ENCODE measurements around the gene SYN1.

SYN1 gene

GRCh38 chrX:47570794-47571193 lies 48.9 kb downstream of the SYN1 start:
- H3K4me2 ChIP-seq (ENCODE audit: low read length): no peak overlapping the region
- peaks cover 36% of the 10 kb centered on the region for H3K36me3 ChIP-seq (replicated peaks; ENCODE audit: low read depth, low read length)
- no peak for TF ChIP-seq CTCF (IDR thresholded peaks at IDR 0.05; ENCODE audit: low read depth, low read length)
- no peak for TF ChIP-seq EZH2phosphoT487 (IDR thresholded peaks at IDR 0.05; ENCODE audit: low read depth)
- H3K9ac ChIP-seq (ENCODE audit: low read length): no peak overlapping the region
- no peaks in the 10 kb centered on the region for H3K9me3 ChIP-seq (ENCODE audit: insufficient read depth, low read length)
- H4K20me1 ChIP-seq (ENCODE audit: insufficient read depth, low read length): no peaks in the 10 kb centered on the region
- H3K79me2 ChIP-seq (ENCODE audit: low read length): no peaks in the 10 kb centered on the region
- H3K27ac ChIP-seq (ENCODE audit: low read length): no peak overlapping the region
- H3K4me1 ChIP-seq (ENCODE audit: low read length): peaks cover 15% of the 10 kb centered on the region
- no peaks in the 10 kb centered on the region for H3K27me3 ChIP-seq (ENCODE audit: low read depth, low read length)
- no peak overlapping the region for H3K4me3 ChIP-seq (ENCODE audit: low read length)
- no peak overlapping the region for H2AFZ ChIP-seq (ENCODE audit: low read depth, low read length)

- TF ChIP-seq EZH2phosphoT487 (IDR thresholded peaks at IDR 0.05; ENCODE audit: low read depth) (no peak), CTCF (IDR thresholded peaks at IDR 0.05; ENCODE audit: low read depth, low read length) (no peak)
- Histone ChIP-seq H3K4me1 (ENCODE audit: low read length) (peaks cover 30% of the 10 kb centered on the region), H3K9ac (ENCODE audit: low read length) (no peak overlapping the region), H3K4me3 (ENCODE audit: low read length) (no peak overlapping the region), H3K27ac (ENCODE audit: low read length) (no peak overlapping the region), H3K4me2 (ENCODE audit: low read length) (no peak overlapping the region), H3K27me3 (ENCODE audit: low read depth, low read length) (no peaks in the 10 kb centered on the region), H3K9me3 (ENCODE audit: insufficient read depth, low read length) (no peaks in the 10 kb centered on the region), H2AFZ (ENCODE audit: low read depth, low read length) (no peak overlapping the region), H3K36me3 (replicated peaks; ENCODE audit: low read depth, low read length) (peaks cover 46% of the 10 kb centered on the region), H3K79me2 (ENCODE audit: low read length) (peaks cover 10% of the 10 kb centered on the region), H4K20me1 (ENCODE audit: insufficient read depth, low read length) (no peaks in the 10 kb centered on the region)
Observed at GRCh38 chrX:47568656-47569295, 50.9 kb downstream of the SYN1 start.

GRCh38 chrX:47566841-47567240 lies 52.8 kb downstream of the SYN1 start:
- TF ChIP-seq CTCF (IDR thresholded peaks at IDR 0.05; ENCODE audit: low read depth, low read length): no peak
- TF ChIP-seq EZH2phosphoT487 (IDR thresholded peaks at IDR 0.05; ENCODE audit: low read depth): no peak
- Histone ChIP-seq H3K9me3 (ENCODE audit: insufficient read depth, low read length) (no peaks in the 10 kb centered on the region), H3K4me2 (ENCODE audit: low read length) (peak overlapping the region; percentile 49), H3K4me3 (ENCODE audit: low read length) (peak overlapping the region; percentile 33; the same call in 1 of the 2 replicates), H3K79me2 (ENCODE audit: low read length) (peaks cover 28% of the 10 kb centered on the region), H2AFZ (ENCODE audit: low read depth, low read length) (no peak overlapping the region), H3K27me3 (ENCODE audit: low read depth, low read length) (no peaks in the 10 kb centered on the region), H3K27ac (ENCODE audit: low read length) (peak overlapping the region; percentile 50), H3K4me1 (ENCODE audit: low read length) (peaks cover 45% of the 10 kb centered on the region), H3K36me3 (replicated peaks; ENCODE audit: low read depth, low read length) (peaks cover 55% of the 10 kb centered on the region), H3K9ac (ENCODE audit: low read length) (peak overlapping the region; percentile 10; the same call in 1 of the 2 replicates), H4K20me1 (ENCODE audit: insufficient read depth, low read length) (0 out of 2 replicates have a peak, but pooled peaks cover 2% of the 10 kb centered on the region)

GRCh38 chrX:47564438-47565085 lies 55.1 kb downstream of the SYN1 start:
- H3K27ac ChIP-seq (ENCODE audit: low read length): peak overlapping the region; percentile 54
- no peak overlapping the region for H2AFZ ChIP-seq (ENCODE audit: low read depth, low read length)

More at GRCh38 chrX:47564438-47565085, 55.1 kb downstream of the SYN1 start:
- Histone ChIP-seq H3K4me2 (ENCODE audit: low read length) (peak overlapping the region; percentile 47), H3K4me1 (ENCODE audit: low read length) (peaks cover 51% of the 10 kb centered on the region), H3K9me3 (ENCODE audit: insufficient read depth, low read length) (no peaks in the 10 kb centered on the region), H3K4me3 (ENCODE audit: low read length) (no peak overlapping the region), H3K27me3 (ENCODE audit: low read depth, low read length) (no peaks in the 10 kb centered on the region), H3K79me2 (ENCODE audit: low read length) (peaks cover 38% of the 10 kb centered on the region), H3K9ac (ENCODE audit: low read length) (peak overlapping the region; percentile 19; the same call in 1 of the 2 replicates), H3K36me3 (replicated peaks; ENCODE audit: low read depth, low read length) (peaks cover 45% of the 10 kb centered on the region), H4K20me1 (ENCODE audit: insufficient read depth, low read length) (0 out of 2 replicates have a peak, but pooled peaks cover 4% of the 10 kb centered on the region)
- TF ChIP-seq EZH2phosphoT487 (IDR thresholded peaks at IDR 0.05; ENCODE audit: low read depth) (no peak), CTCF (IDR thresholded peaks at IDR 0.05; ENCODE audit: low read depth, low read length) (no peak)
